GM12878 (cell line): Measurements from ENCODE around the gene CUL9. TPM values are rescaled to one million over a fixed set of nuclear protein-coding genes. Genes with fewer than 3 reads are reported as not detected.

Experiments used
- ATAC-seq: fragments of 200-7000 bp; cut with Tn5 transposase; 3 replicates; pipeline ENCODE4 v1.9.1; 2020; ENCODE audit warnings: mild to moderate bottlenecking, moderate library complexity
- BruUV-seq: library from RNA; stranded (reverse); fragments of 400-500 nt; replicated peaks from 2 replicates; lab custom pipeline; 2021; lab: Mats Ljungman, UMichigan
- CTCF ChIA-PET: fragments of 300-600 bp; sonication (Branson Sonifier 250); formaldehyde crosslinking; extraction: SDS; loops from one replicate; lab custom pipeline; 2021; ENCODE audit warnings: inconsistent platforms; lab: Yijun Ruan, JAX
- POLR2A ChIA-PET: fragments of 350-600 bp; formaldehyde crosslinking; extraction: SDS; loops from one replicate; lab custom pipeline; 2021; ENCODE audit warnings: inconsistent platforms; lab: Charles Lee
- RAD21 ChIA-PET: fragments of 300-600 bp; sonication (Branson Sonifier 250); formaldehyde crosslinking; loops from one replicate; lab custom pipeline; 2023; ENCODE audit warnings: antibody characterized with exemption; ENCODE audit not compliant: unreplicated experiment; lab: Charles Lee
- SMC1A ChIA-PET: fragments of 300-600 bp; sonication (Branson Sonifier 250); formaldehyde crosslinking; loops from one replicate; lab custom pipeline; 2023; ENCODE audit not compliant: unreplicated experiment, uncharacterized antibody; lab: Charles Lee
- DNase-seq: peaks from one replicate; pipeline ENCODE4 v3.0.0-alpha.2; 2011; ENCODE audit warnings: low read depth, low spot score
- FAIRE-seq: peaks from 3 replicates; lab custom pipeline; 2011; peaks lifted over from hg19 to GRCh38; lab: Jason Lieb, UNC
- H2AFZ ChIP-seq: 2 replicates; pipeline ENCODE4 v1.6.0; 2011; ENCODE audit warnings: low read depth, low read length, control low read depth; ENCODE audit not compliant: control insufficient read depth
- H3K27ac ChIP-seq: 2 replicates; pipeline ENCODE4 v1.5.1; 2011; ENCODE audit warnings: control low read depth; ENCODE audit not compliant: control insufficient read depth, insufficient read depth
- H3K27me3 ChIP-seq, 2 experiments: replicated peaks in 1 of 2; 2 replicates each; pipeline versions ENCODE4 v1.6.0 to v1.6.1; 2011; ENCODE audit warnings: low read length in 1 of 2; ENCODE audit not compliant: control insufficient read depth in 2 of 2, insufficient read depth in 2 of 2
- H3K36me3 ChIP-seq, 2 experiments: 2 replicates each; pipeline ENCODE4 v1.5.1; 2011; ENCODE audit warnings: low read length in 1 of 2; ENCODE audit not compliant: control insufficient read depth in 2 of 2, insufficient read depth in 2 of 2
- H3K4me1 ChIP-seq: 2 replicates; pipeline ENCODE4 v1.6.1; 2011; ENCODE audit warnings: mild to moderate bottlenecking, low read length, moderate library complexity, mixed read lengths; ENCODE audit not compliant: control insufficient read depth, insufficient read depth
- H3K4me2 ChIP-seq: 2 replicates; pipeline ENCODE4 v1.6.0; 2011; ENCODE audit warnings: control low read depth; ENCODE audit not compliant: control insufficient read depth, insufficient read depth
- H3K4me3 ChIP-seq: fragments of 200-600 bp; sonication (generic); 2 replicates; pipeline ENCODE4 v1.5.1; 2016
- H3K79me2 ChIP-seq: 2 replicates; pipeline ENCODE4 v1.6.0; 2011; ENCODE audit warnings: low read length; ENCODE audit not compliant: control insufficient read depth, insufficient read depth
- H3K9ac ChIP-seq: 2 replicates; pipeline ENCODE4 v1.8.0; 2011; ENCODE audit warnings: low read length, control low read depth, mixed read lengths; ENCODE audit not compliant: control insufficient read depth, insufficient read depth
- H3K9me3 ChIP-seq: replicated peaks from 3 replicates; pipeline ENCODE4 v1.5.1; 2011; ENCODE audit warnings: mild to moderate bottlenecking, low read length; ENCODE audit not compliant: control insufficient read depth, insufficient read depth
- H4K20me1 ChIP-seq: 2 replicates; pipeline ENCODE4 v1.6.0; 2011; ENCODE audit not compliant: control insufficient read depth, insufficient read depth
- CREM ChIP-seq: IDR thresholded peaks from 2 replicates; pipeline ENCODE4 v1.6.1; 2014; ENCODE audit warnings: antibody characterized with exemption, low read depth
- HDGF ChIP-seq: fragments of 450-650 bp; IDR thresholded peaks from 2 replicates; pipeline ENCODE4 v1.6.1; 2016; ENCODE audit warnings: antibody characterized with exemption
- IKZF2 ChIP-seq, 2 experiments: fragments of 450-650 bp; IDR thresholded peaks; 2 replicates each; pipeline ENCODE4 v1.6.1; 2017; ENCODE audit warnings: mild to moderate bottlenecking in 2 of 2, moderate library complexity in 2 of 2
- JUND ChIP-seq: IDR thresholded peaks from 2 replicates; pipeline ENCODE4 v1.6.1; 2012; ENCODE audit warnings: low read depth, mild to moderate bottlenecking, low read length, improper control_type of control experiment, moderate library complexity
- MXI1 ChIP-seq: fragments of 150-350 bp; IDR thresholded peaks from 2 replicates; pipeline ENCODE4 v1.6.1; 2011; ENCODE audit warnings: low read depth, mild to moderate bottlenecking, inconsistent platforms, low read length, improper control_type of control experiment
- NR2F1 ChIP-seq: fragments of 450-650 bp; conservative IDR thresholded peaks from 2 replicates; pipeline ENCODE4 v1.6.1; 2017; ENCODE audit warnings: mild to moderate bottlenecking
- NRF1 ChIP-seq: conservative IDR thresholded peaks from 2 replicates; pipeline ENCODE4 v1.6.1; 2011; ENCODE audit warnings: mild to moderate bottlenecking, low read depth, low read length, improper control_type of control experiment
- PML ChIP-seq: IDR thresholded peaks from 2 replicates; pipeline ENCODE4 v1.6.1; 2012; ENCODE audit warnings: low read length, inconsistent platforms
- POLR2AphosphoS2 ChIP-seq: IDR thresholded peaks from 2 replicates; pipeline ENCODE4 v1.6.1; 2011; ENCODE audit warnings: low read depth, mild to moderate bottlenecking, low read length, improper control_type of control experiment, moderate library complexity
- SIN3A ChIP-seq: IDR thresholded peaks from 2 replicates; pipeline ENCODE4 v1.6.1; 2012; ENCODE audit warnings: low read depth, low read length, improper control_type of control experiment
- STAT1 ChIP-seq: fragments of 450-650 bp; conservative IDR thresholded peaks from 2 replicates; pipeline ENCODE4 v1.6.1; 2014; ENCODE audit warnings: antibody characterized with exemption, mild to moderate bottlenecking
- TCF12 ChIP-seq: IDR thresholded peaks from 2 replicates; pipeline ENCODE4 v1.6.1; 2011; ENCODE audit warnings: low read depth, mild to moderate bottlenecking, low read length
- WRNIP1 ChIP-seq: IDR thresholded peaks from 2 replicates; pipeline ENCODE4 v1.6.1; 2011; ENCODE audit warnings: low read depth, low read length, improper control_type of control experiment, borderline replicate concordance
- WGBS: methylation state at CpG from one replicate; pipeline ENCODE4 v1.1.6; 2016; ENCODE audit warnings: low lambda C conversion rate; ENCODE audit not compliant: insufficient replicate concordance, insufficient coverage; ENCODE audit errors: missing lambda C conversion rate; 5-methylcytosine and 5-hydroxymethylcytosine counted together
- in situ Hi-C: fragments of 300-500 bp; cut with MboI; formaldehyde crosslinking; loops from 9 replicates; pipeline ENCODE4 v1.14.3; 2018; ENCODE audit warnings: mixed read lengths
- intact Hi-C: fragments of 100-400 bp; cut with micrococcal nuclease; formaldehyde crosslinking; loops from one replicate; pipeline ENCODE4 v1.14.2; 2022; ENCODE audit not compliant: unreplicated experiment
- polyA plus RNA-seq, 11 experiments: library from polyadenylated mRNA; depleted of rRNA in 4 of 11; unstranded in 6 of 11; stranded (reverse) in 5 of 11; fragments of >200 nt; fragmentation: Nextera tagmentation in 4 of 11; fragmentation: Illumina TruSeq in 1 of 11; extraction: Ambion mirVana in 4 of 11; extraction: Trizol in 1 of 11; gene quantifications; 1 replicate in 1 of 11; 2 replicates in 10 of 11; pipeline versions ENCODE4 v1.2.1 to v1.2.3, GENCODE V29; 2011 to 2016; ENCODE audit warnings: inconsistent platforms in 2 of 11, missing spikeins in 2 of 11, low read depth in 1 of 11
- total RNA-seq, 4 experiments: library from RNA; depleted of rRNA in 3 of 4; stranded (reverse); fragments of >200 nt in 3 of 4; fragmentation: Illumina TruSeq in 1 of 4; extraction: Trizol in 1 of 4; gene quantifications; 2 replicates each; pipeline versions ENCODE4 v1.2.1 to v1.2.3, GENCODE V29; 2013 to 2021
- TF ChIP-seq, protein P1 (sequence below): fragments of 450-650 bp; IDR thresholded peaks from 2 replicates; pipeline ENCODE4 v1.6.1; 2016; ENCODE audit warnings: mild to moderate bottlenecking
- TF ChIP-seq, protein P2 (sequence below): fragments of 450-650 bp; formaldehyde crosslinking; IDR thresholded peaks from 2 replicates; pipeline ENCODE4 v1.4.0; 2020; ENCODE audit warnings: mild to moderate bottlenecking, moderate library complexity

Gene CUL9
- total and polyA plus RNA-seq, 10 of the 15 experiments (the other 5 are each of a cell fraction or from before 2014, with no cell fraction given): 1.2 to 48.3 (median 17.2) TPM

DNA sequence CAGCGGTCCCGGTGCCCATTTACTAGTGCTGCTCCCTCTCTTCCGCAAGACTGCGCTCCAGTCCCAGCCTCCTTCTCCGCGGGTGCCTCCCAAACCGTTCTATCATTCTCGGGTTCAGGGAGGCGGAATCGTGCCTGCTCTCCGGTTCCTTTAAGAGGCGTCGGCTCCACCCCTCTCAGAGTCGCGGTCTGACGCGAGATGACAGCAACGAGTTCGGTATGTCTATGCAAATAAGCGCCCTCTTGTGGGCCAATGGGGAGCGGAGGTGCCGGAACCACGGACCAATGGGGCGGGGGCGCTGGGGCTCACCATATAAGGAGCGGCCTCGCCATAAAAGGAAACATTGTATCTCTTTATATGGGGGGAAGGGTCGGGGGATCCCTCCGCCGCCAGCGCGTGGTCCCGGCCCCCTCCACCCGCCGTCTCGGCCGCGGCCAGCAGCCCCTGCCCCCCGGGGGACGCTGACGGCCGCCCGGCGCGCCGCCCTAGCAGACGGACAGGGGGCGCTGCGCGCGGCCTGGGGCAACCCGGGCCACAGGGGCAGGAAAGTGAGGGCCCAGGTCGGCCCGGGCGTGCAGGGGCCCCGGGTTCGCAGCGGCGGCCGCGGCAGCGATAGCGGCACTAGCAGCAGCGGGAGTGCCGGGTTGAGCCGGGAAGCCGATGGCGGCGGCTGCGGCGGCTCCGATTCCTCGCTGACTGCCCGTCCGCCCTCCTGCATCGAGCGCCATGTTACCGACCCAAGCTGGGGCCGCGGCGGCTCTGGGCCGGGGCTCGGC lies 10.9 kb upstream of the CUL9 start, which contains the start of gene SRF:
SRF (plus strand) TSS at position 339 of the 776 bp plus-strand sequence; CDS start at position 727, 388 bp downstream.
- DNase-seq (peak; percentile 93), ATAC-seq (peak; percentile 73), FAIRE-seq (peak; percentile 97)
- BruUV-seq: TSS peak; percentile 37
- H3K9ac ChIP-seq: peak within 1 kb of the TSS; percentile 95
- H3K27ac ChIP-seq: peak within 1 kb of the TSS; percentile 92
- H3K79me2 ChIP-seq: peaks cover 46% of the 10 kb centered on the region
- RAD21 ChIA-PET: no interaction called here
- H3K4me3 ChIP-seq: peak within 1 kb of the TSS; percentile 94
- H3K36me3 ChIP-seq: peaks cover 8 to 11% of the 10 kb centered on the region in 2 experiments; a peak in 3 of 4 replicates
- intact Hi-C loops: loop anchor here (1.0 to 10.0 kb wide), 5 partner anchors 76 to 386 kb away; partner anchors contain the start of genes BICRAL, KLHDC3, POLR1C and YIPF3
- peaks cover 6% of the 10 kb centered on the region; the same call in 1 of the 2 replicates for H4K20me1 ChIP-seq
- peaks cover 24% of the 10 kb centered on the region for H3K4me1 ChIP-seq
- peak within 1 kb of the TSS; percentile 100 for H3K4me2 ChIP-seq
- peak within 1 kb of the TSS; percentile 88 for H2AFZ ChIP-seq
- H3K9me3 ChIP-seq: no peaks in the 10 kb centered on the region
- POLR2A ChIA-PET: interaction anchor here (0.6 to 2.8 kb wide), 3 partner anchors 11 to 20 kb away, joined by 5 to 11 read pairs (median 6); partner anchors contain the start of gene CUL9
- H3K27me3 ChIP-seq: no peaks in the 10 kb centered on the region
- CTCF ChIA-PET: interaction anchor here (0.7 to 1.9 kb wide), 6 partner anchors 27 to 336 kb away, joined by 3 to 5 read pairs (median 3); partner anchors contain the start of gene DNPH1
- SMC1A ChIA-PET: no interaction called here
- in situ Hi-C loops: no loop called here
- 2% methylated on average over 70 of the region's 83 CpGs for WGBS
- no peak for TF ChIP-seq WRNIP1
- no peak for TF ChIP-seq JUND
- TF ChIP-seq, protein P1, sequence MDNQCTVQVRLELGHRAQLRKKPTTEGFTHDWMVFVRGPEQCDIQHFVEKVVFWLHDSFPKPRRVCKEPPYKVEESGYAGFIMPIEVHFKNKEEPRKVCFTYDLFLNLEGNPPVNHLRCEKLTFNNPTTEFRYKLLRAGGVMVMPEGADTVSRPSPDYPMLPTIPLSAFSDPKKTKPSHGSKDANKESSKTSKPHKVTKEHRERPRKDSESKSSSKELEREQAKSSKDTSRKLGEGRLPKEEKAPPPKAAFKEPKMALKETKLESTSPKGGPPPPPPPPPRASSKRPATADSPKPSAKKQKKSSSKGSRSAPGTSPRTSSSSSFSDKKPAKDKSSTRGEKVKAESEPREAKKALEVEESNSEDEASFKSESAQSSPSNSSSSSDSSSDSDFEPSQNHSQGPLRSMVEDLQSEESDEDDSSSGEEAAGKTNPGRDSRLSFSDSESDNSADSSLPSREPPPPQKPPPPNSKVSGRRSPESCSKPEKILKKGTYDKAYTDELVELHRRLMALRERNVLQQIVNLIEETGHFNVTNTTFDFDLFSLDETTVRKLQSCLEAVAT: no peak
- TF ChIP-seq NRF1: no peak
- peak; percentile 48; the same call in 1 of the 2 replicates for TF ChIP-seq CREM
- TF ChIP-seq, protein P2, sequence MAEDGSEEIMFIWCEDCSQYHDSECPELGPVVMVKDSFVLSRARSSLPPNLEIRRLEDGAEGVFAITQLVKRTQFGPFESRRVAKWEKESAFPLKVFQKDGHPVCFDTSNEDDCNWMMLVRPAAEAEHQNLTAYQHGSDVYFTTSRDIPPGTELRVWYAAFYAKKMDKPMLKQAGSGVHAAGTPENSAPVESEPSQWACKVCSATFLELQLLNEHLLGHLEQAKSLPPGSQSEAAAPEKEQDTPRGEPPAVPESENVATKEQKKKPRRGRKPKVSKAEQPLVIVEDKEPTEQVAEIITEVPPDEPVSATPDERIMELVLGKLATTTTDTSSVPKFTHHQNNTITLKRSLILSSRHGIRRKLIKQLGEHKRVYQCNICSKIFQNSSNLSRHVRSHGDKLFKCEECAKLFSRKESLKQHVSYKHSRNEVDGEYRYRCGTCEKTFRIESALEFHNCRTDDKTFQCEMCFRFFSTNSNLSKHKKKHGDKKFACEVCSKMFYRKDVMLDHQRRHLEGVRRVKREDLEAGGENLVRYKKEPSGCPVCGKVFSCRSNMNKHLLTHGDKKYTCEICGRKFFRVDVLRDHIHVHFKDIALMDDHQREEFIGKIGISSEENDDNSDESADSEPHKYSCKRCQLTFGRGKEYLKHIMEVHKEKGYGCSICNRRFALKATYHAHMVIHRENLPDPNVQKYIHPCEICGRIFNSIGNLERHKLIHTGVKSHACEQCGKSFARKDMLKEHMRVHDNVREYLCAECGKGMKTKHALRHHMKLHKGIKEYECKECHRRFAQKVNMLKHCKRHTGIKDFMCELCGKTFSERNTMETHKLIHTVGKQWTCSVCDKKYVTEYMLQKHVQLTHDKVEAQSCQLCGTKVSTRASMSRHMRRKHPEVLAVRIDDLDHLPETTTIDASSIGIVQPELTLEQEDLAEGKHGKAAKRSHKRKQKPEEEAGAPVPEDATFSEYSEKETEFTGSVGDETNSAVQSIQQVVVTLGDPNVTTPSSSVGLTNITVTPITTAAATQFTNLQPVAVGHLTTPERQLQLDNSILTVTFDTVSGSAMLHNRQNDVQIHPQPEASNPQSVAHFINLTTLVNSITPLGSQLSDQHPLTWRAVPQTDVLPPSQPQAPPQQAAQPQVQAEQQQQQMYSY: no peak
- TF ChIP-seq TCF12: no peak
- TF ChIP-seq HDGF: peak; percentile 60; the same call in 1 of the 2 replicates
- TF ChIP-seq PML: peak; percentile 86
- no peak; the same call in 1 of the 2 replicates for TF ChIP-seq STAT1
- TF ChIP-seq NR2F1: peak; percentile 84
- TF ChIP-seq MXI1: peak; percentile 85
- TF ChIP-seq SIN3A: no peak
- TF ChIP-seq POLR2AphosphoS2: peak; percentile 41; the same call in 1 of the 2 replicates
- no peak; a peak in 1 of 4 replicates for TF ChIP-seq IKZF2 (IDR thresholded peaks at IDR 0.05)
